Bronchial epithelial cell (primary cell): Measurements from ENCODE around the gene LRRC8D. TPM values are rescaled to one million over a fixed set of nuclear protein-coding genes. Genes with fewer than 3 reads are reported as not detected.
A peak's percentile ranks its signal among the peaks of the same experiment; 100 is the strongest.

Experiments
- DNase-seq: peaks from one replicate; pipeline ENCODE4 v3.0.0-alpha.2; 2010; ENCODE audit warnings: low read depth
- FAIRE-seq: peaks from 2 replicates; lab custom pipeline; 2011; peaks lifted over from hg19 to GRCh38; lab: Jason Lieb, UNC
- H3K27me3 ChIP-seq: 2 replicates; pipeline ENCODE4 v1.5.1; 2011; ENCODE audit warnings: low read length; ENCODE audit not compliant: control insufficient read depth, insufficient read depth
- H3K36me3 ChIP-seq: 2 replicates; pipeline ENCODE4 v1.5.1; 2011; ENCODE audit warnings: low read length; ENCODE audit not compliant: control insufficient read depth, insufficient read depth
- H3K4me3 ChIP-seq: 2 replicates; pipeline ENCODE4 v1.5.1; 2011; ENCODE audit warnings: mild to moderate bottlenecking, low read depth, low read length, control low read depth
- CTCF ChIP-seq: IDR thresholded peaks from 2 replicates; pipeline ENCODE4 v1.5.1; 2011; ENCODE audit warnings: mild to moderate bottlenecking, moderate library complexity, low read length, control low read depth, inconsistent platforms; ENCODE audit not compliant: insufficient read depth, severe bottlenecking
- total RNA-seq: library from RNA; depleted of rRNA; stranded (reverse); fragments of >200 nt; gene quantifications from 2 replicates; pipeline ENCODE4 v1.2.1, GENCODE V29; 2014

LRRC8D gene
- total RNA-seq, 1 donor from 2014 or later = 35.8 TPM

GRCh38 chr1:89855413-89856123 lies 34.7 kb downstream of the LRRC8D start:
- DNase-seq (peak; percentile 78), FAIRE-seq (no peak)
- Histone ChIP-seq H3K4me3 (no peak overlapping the region), H3K27me3 (no peaks in the 10 kb centered on the region), H3K36me3 (peaks cover 1% of the 10 kb centered on the region)
- TF ChIP-seq CTCF = no peak

GRCh38 chr1:89863165-89863830 lies 42.5 kb downstream of the LRRC8D start:
- Histone ChIP-seq H3K4me3 (no peak overlapping the region), H3K36me3 (peaks cover 1% of the 10 kb centered on the region), H3K27me3 (no peaks in the 10 kb centered on the region)
- FAIRE-seq (no peak), DNase-seq (no peak)
- TF ChIP-seq CTCF = no peak

GRCh38 chr1:89865498-89866382 lies 44.9 kb downstream of the LRRC8D start:
- DNase-seq (peak; percentile 94), FAIRE-seq (no peak)
- Histone ChIP-seq H3K27me3 (no peaks in the 10 kb centered on the region), H3K4me3 (no peak overlapping the region), H3K36me3 (no peaks in the 10 kb centered on the region)
- no peak for TF ChIP-seq CTCF

- TF ChIP-seq CTCF = no peak
- H3K36me3 ChIP-seq = no peaks in the 10 kb centered on the region
- no peaks in the 10 kb centered on the region for H3K27me3 ChIP-seq
- DNase-seq = no peak
- no peak for FAIRE-seq
- H3K4me3 ChIP-seq = no peak overlapping the region
Observed at GRCh38 chr1:89866568-89866967, 45.7 kb downstream of the LRRC8D start.

- FAIRE-seq (no peak), DNase-seq (peak; percentile 31)
Observed at GRCh38 chr1:89870998-89871397, 50.2 kb downstream of the LRRC8D start.

More at GRCh38 chr1:89870998-89871397, 50.2 kb downstream of the LRRC8D start:
- H3K27me3 ChIP-seq = no peaks in the 10 kb centered on the region
- TF ChIP-seq CTCF = no peak
- H3K36me3 ChIP-seq = no peaks in the 10 kb centered on the region
- no peak overlapping the region for H3K4me3 ChIP-seq
